ENCODE measurements around the gene LEF1.
"Not testable (repeated sequence)": the region's sequence is repeated elsewhere in the genome, so short reads cannot be mapped to it uniquely, and the experiment has no call there.

LEF1 gene

DNA sequence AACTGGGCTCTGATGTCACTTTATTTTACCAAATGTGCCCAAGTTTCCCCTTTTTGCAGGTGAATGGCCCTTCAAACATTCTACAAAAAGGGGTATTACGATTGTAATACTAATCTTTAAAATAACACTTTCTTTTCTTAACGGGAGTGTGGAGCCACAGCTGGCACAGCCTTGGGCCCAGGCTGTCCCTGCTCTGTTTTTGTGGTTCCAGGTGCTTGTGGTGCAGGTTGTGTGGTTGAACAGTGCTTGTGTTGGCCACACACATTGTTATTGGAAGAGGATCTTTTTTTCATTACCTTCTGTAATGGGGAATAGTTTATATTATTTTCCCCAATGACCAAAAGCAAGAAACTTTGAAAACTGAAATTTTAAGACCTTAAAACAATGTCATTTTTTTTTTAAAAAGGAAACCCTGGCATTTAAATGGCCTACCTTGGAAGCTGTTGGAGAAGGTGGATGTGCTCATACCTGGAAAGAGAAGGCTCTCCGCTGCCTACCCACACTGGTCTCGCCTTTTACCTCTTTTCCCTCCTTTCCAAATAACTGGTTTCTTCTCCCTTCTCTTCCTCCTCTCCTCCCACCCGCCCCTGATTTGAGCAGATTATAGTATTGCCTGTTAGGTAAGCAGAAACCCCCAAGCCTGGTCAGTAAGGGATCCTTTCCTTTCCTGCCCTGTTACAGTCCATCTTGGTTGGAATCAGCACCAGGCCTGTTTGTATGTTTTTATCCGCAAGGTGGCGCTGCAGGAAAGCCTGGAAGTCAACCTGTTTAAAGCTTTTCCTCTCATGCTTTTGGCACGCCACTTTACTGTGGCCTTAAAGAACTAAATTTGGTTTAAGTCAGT is 150.5 kb downstream of the LEF1 start:
- H3K27ac ChIP-seq (ENCODE audit: poor library complexity, severe bottlenecking) = no peak overlapping the region
- H3K9me3 ChIP-seq (ENCODE audit: severe bottlenecking) = no peaks in the 10 kb centered on the region
- ATAC-seq (ENCODE audit: low read depth) (peak; percentile 78), DNase-seq (ENCODE audit: low spot score) (no peak)
- no peaks in the 10 kb centered on the region for H3K27me3 ChIP-seq (ENCODE audit: insufficient read depth, poor library complexity, severe bottlenecking)
- H3K4me1 ChIP-seq (ENCODE audit: insufficient read depth, poor library complexity, severe bottlenecking) = no peaks in the 10 kb centered on the region
- TF ChIP-seq, protein P1, sequence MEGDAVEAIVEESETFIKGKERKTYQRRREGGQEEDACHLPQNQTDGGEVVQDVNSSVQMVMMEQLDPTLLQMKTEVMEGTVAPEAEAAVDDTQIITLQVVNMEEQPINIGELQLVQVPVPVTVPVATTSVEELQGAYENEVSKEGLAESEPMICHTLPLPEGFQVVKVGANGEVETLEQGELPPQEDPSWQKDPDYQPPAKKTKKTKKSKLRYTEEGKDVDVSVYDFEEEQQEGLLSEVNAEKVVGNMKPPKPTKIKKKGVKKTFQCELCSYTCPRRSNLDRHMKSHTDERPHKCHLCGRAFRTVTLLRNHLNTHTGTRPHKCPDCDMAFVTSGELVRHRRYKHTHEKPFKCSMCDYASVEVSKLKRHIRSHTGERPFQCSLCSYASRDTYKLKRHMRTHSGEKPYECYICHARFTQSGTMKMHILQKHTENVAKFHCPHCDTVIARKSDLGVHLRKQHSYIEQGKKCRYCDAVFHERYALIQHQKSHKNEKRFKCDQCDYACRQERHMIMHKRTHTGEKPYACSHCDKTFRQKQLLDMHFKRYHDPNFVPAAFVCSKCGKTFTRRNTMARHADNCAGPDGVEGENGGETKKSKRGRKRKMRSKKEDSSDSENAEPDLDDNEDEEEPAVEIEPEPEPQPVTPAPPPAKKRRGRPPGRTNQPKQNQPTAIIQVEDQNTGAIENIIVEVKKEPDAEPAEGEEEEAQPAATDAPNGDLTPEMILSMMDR (IDR thresholded peaks at IDR 0.05; ENCODE audit: poor library complexity, severe bottlenecking) = peak; percentile 94
- H3K36me3 ChIP-seq (ENCODE audit: low read depth) = peaks cover 28% of the 10 kb centered on the region
- no peak overlapping the region for H3K4me3 ChIP-seq (ENCODE audit: severe bottlenecking)

DNA sequence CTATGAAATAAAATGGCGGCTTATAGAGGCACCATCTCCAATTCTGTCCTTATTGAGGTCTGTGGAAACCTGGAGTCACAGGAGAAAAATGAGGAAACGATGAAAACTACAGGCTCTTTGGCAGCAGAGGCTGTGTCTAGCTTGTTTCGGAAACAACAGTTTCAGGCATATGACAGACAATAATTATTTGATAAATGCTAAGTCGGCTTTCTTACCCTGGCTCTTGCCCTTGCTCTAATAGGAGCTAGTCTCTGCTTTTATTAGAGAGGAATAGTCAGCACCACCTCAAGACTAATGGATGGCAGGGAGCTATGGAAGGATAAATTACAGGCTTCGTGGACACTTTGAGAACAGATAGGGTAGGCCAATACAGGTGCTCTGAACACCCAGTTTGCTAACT is 154.8 kb downstream of the LEF1 start:
- Histone ChIP-seq H3K27me3 (ENCODE audit: insufficient read depth, poor library complexity, severe bottlenecking) (no peaks in the 10 kb centered on the region), H3K4me3 (ENCODE audit: severe bottlenecking) (no peak overlapping the region), H3K27ac (ENCODE audit: poor library complexity, severe bottlenecking) (no peak overlapping the region), H3K4me1 (ENCODE audit: insufficient read depth, poor library complexity, severe bottlenecking) (peaks cover 11% of the 10 kb centered on the region), H3K9me3 (ENCODE audit: severe bottlenecking) (no peaks in the 10 kb centered on the region), H3K36me3 (ENCODE audit: low read depth) (peaks cover 31% of the 10 kb centered on the region)
- ATAC-seq (ENCODE audit: low read depth) = no peak
- TF ChIP-seq, protein P1 (IDR thresholded peaks at IDR 0.05; ENCODE audit: poor library complexity, severe bottlenecking) = no peak
- DNase-seq (ENCODE audit: low spot score) = no peak

DNA sequence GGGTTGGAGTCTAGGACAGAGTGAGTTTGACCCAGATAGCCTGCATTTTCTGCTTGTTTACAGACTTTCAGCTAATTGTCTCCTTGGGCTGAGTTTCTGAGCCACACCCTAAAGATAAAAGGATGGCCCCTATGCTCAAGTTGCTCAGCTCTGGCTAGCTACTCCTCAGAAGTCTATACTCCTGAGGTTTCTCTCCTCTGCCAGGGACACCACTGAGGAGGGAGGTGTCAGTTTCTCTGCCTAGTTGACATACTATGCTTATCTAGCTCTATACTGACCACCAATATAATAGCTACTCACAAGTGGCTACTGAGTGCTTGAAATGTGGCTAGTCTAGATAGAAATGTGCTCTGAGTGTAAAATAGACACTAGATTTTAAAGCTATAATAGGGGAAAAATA is 155.4 kb downstream of the LEF1 start:
- Histone ChIP-seq H3K27ac (ENCODE audit: poor library complexity, severe bottlenecking) (no peak overlapping the region), H3K36me3 (ENCODE audit: low read depth) (peaks cover 29% of the 10 kb centered on the region), H3K4me3 (ENCODE audit: severe bottlenecking) (no peak overlapping the region), H3K4me1 (ENCODE audit: insufficient read depth, poor library complexity, severe bottlenecking) (peaks cover 17% of the 10 kb centered on the region), H3K9me3 (ENCODE audit: severe bottlenecking) (no peaks in the 10 kb centered on the region), H3K27me3 (ENCODE audit: insufficient read depth, poor library complexity, severe bottlenecking) (no peaks in the 10 kb centered on the region)
- DNase-seq (ENCODE audit: low spot score) (no peak), ATAC-seq (ENCODE audit: low read depth) (no peak)
- TF ChIP-seq, protein P1 (IDR thresholded peaks at IDR 0.05; ENCODE audit: poor library complexity, severe bottlenecking) = no peak

DNA sequence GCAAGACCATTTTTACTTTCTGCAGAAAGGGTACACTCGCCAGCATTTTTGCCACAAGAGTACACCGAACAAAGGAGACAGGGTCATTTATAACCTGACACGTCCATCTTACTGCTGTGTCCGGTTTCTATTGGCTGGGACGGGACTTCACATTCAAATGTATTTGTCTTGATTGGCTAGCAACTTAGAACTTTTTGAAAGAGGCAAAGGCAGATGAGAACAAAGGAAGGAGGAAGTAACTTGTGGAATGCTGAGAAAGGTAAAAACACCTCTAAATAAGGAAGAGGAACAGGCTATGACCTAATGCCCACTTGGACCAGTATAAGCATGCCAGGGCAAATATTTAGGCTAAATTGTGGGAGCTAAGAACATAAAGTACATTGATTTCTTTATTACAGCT is 156.3 kb downstream of the LEF1 start:
- ATAC-seq (ENCODE audit: low read depth); H3K9me3 ChIP-seq (ENCODE audit: severe bottlenecking); H3K4me3 ChIP-seq (ENCODE audit: severe bottlenecking); DNase-seq (ENCODE audit: low spot score); H3K27me3 ChIP-seq (ENCODE audit: insufficient read depth, poor library complexity, severe bottlenecking); H3K27ac ChIP-seq (ENCODE audit: poor library complexity, severe bottlenecking): not testable (repeated sequence)
- Histone ChIP-seq H3K4me1 (ENCODE audit: insufficient read depth, poor library complexity, severe bottlenecking) (peaks cover 18% of the 10 kb centered on the region), H3K36me3 (ENCODE audit: low read depth) (peaks cover 29% of the 10 kb centered on the region)

DNA sequence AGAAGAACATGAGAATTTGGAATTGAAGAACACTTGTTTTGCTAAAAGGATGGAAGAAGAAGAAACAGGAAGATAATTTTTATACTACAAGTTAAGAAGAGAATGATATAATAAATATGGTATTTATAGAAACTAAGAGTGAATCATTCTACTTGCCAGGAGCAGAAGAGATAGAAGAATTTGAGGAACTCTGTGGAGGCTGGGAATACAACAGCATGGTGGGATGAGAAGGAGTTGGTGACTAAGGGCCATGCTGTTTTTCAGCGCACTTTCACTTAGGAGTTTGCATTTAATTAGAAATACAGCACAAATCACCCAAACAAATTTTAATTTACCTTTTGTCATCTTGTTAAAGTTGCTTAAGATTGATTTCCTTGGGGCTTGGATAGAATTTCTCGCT is 158.6 kb downstream of the LEF1 start:
- Histone ChIP-seq H3K4me3 (ENCODE audit: severe bottlenecking) (no peak overlapping the region), H3K27ac (ENCODE audit: poor library complexity, severe bottlenecking) (no peak overlapping the region), H3K4me1 (ENCODE audit: insufficient read depth, poor library complexity, severe bottlenecking) (peaks cover 18% of the 10 kb centered on the region), H3K36me3 (ENCODE audit: low read depth) (peaks cover 29% of the 10 kb centered on the region), H3K27me3 (ENCODE audit: insufficient read depth, poor library complexity, severe bottlenecking) (no peaks in the 10 kb centered on the region), H3K9me3 (ENCODE audit: severe bottlenecking) (no peaks in the 10 kb centered on the region)
- ATAC-seq (ENCODE audit: low read depth) (peak; percentile 69; the same call in 2 of the 3 replicates), DNase-seq (ENCODE audit: low spot score) (no peak)
- TF ChIP-seq, protein P1 (IDR thresholded peaks at IDR 0.05; ENCODE audit: poor library complexity, severe bottlenecking) = no peak

Data from RWPE2 (cell line).